Endodermal cell (in vitro differentiated cells): ENCODE measurements around the gene OSCP1. TPM values are rescaled to one million over a fixed set of nuclear protein-coding genes. Genes with fewer than 3 reads are reported as not detected.
"Not testable (repeated sequence)": the region's sequence is repeated elsewhere in the genome, so short reads cannot be mapped to it uniquely, and the experiment has no call there.

Experiments
- DNase-seq: peaks from one replicate; pipeline ENCODE4 v3.0.0-alpha.2; 2017
- H3K27ac ChIP-seq: 2 replicates; pipeline ENCODE4 v1.5.1; 2013; ENCODE audit warnings: mild to moderate bottlenecking, low read depth, low read length, moderate library complexity
- H3K27me3 ChIP-seq: 2 replicates; pipeline ENCODE4 v1.6.1; 2013; ENCODE audit warnings: mild to moderate bottlenecking, low read length, moderate library complexity; ENCODE audit not compliant: insufficient read depth, control insufficient read depth, poor library complexity, severe bottlenecking
- H3K36me3 ChIP-seq: 2 replicates; pipeline ENCODE4 v1.7.0; 2013; ENCODE audit warnings: mild to moderate bottlenecking, low read length, moderate library complexity; ENCODE audit not compliant: control insufficient read depth, insufficient read depth
- H3K4me1 ChIP-seq: one replicate; pipeline ENCODE4 v1.7.0; 2013; ENCODE audit warnings: low read length; ENCODE audit not compliant: control insufficient read depth, insufficient read depth
- H3K4me3 ChIP-seq: 2 replicates; pipeline ENCODE4 v1.5.1; 2013; ENCODE audit warnings: mild to moderate bottlenecking, low read length, moderate library complexity
- H3K9ac ChIP-seq: 2 replicates; pipeline ENCODE4 v1.6.1; 2013; ENCODE audit warnings: mild to moderate bottlenecking, low read length, moderate library complexity; ENCODE audit not compliant: poor library complexity, severe bottlenecking; ENCODE audit errors: extremely low read depth
- H3K9me3 ChIP-seq: 2 replicates; pipeline ENCODE4 v1.6.1; 2013; ENCODE audit warnings: mild to moderate bottlenecking, low read length, moderate library complexity; ENCODE audit not compliant: control insufficient read depth
- H3K27ac Mint-ChIP-seq: 2 replicates; pipeline ENCODE4 v1.8.0; 2020; ENCODE audit warnings: mixed read lengths
- H3K27me3 Mint-ChIP-seq: 2 replicates; pipeline ENCODE4 v1.8.0; 2021; ENCODE audit warnings: mild to moderate bottlenecking, mixed read lengths; ENCODE audit not compliant: insufficient read depth
- H3K36me3 Mint-ChIP-seq: 2 replicates; pipeline ENCODE4 v1.8.0; 2020; ENCODE audit warnings: low read depth, mixed read lengths
- H3K4me1 Mint-ChIP-seq: 2 replicates; pipeline ENCODE4 v1.8.0; 2020; ENCODE audit warnings: mixed read lengths
- H3K4me3 Mint-ChIP-seq: 2 replicates; pipeline ENCODE4 v1.8.0; 2020; ENCODE audit warnings: mild to moderate bottlenecking, moderate library complexity, mixed read lengths
- H3K9me3 Mint-ChIP-seq: 2 replicates; pipeline ENCODE4 v1.8.0; 2020; ENCODE audit warnings: mild to moderate bottlenecking, mixed read lengths
- WGBS, 2 experiments: methylation state at CpG; one replicate each; pipeline versions ENCODE4 v1.1.5 to v1.1.7; 2013; ENCODE audit warnings: missing lambda C conversion rate in 2 of 2, mixed read lengths in 1 of 2; ENCODE audit not compliant: insufficient coverage in 1 of 2, insufficient read length in 1 of 2; 5-methylcytosine and 5-hydroxymethylcytosine counted together
- total RNA-seq, 2 donors: library from RNA; stranded (reverse); fragmentation: NEBNext Ultra II Directional in 1 of 2; extraction: Animal tissue kit (Norgen Biotek cat#: 25700) in 1 of 2; gene quantifications; 2 replicates in 1 of 2; 3 replicates in 1 of 2; pipeline ENCODE4 v1.2.1, GENCODE V29; 2021
- TF ChIP-seq, protein P1 (sequence below): fragments of 200-600 bp; sonication (generic); conservative IDR thresholded peaks from 2 replicates; pipeline ENCODE4 v1.5.0; 2021; ENCODE audit warnings: antibody characterized with exemption, mild to moderate bottlenecking

Gene OSCP1
- total RNA-seq, 2 donors from 2014 or later, result 9.6 to 10.5 TPM

DNA sequence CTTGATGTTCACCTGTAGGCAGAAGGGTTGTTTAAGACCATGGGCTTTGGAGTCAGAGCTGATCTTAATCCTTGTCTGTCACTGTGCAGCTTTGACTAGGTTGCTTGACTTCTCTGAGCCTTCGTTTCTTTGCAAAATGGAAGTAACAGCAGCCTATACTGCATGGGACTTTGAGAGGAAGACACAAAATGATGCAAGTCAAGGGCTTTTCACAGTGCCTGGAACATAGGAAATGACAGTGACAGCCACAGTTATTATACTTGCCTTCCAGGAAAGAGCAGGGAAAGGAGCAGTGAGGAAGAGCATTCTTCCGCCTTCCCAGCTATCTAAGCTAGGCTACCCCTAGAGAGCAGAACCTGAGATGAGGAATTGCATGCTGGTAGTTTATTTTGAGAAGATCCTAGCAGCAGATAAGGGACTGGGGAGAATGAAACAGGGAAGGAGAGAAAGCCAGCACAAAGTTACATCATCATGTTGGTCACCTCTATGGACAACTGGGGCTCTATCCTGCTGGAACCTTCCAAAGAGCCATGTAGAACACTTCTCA is 29.3 kb upstream of the OSCP1 start:
- Mint-ChIP-seq H3K27me3 (peaks cover 14% of the 10 kb centered on the region), H3K36me3 (no peaks in the 10 kb centered on the region), H3K4me3 (no peak overlapping the region), H3K27ac (no peak overlapping the region), H3K9me3 (no peaks in the 10 kb centered on the region), H3K4me1 (peaks cover 16% of the 10 kb centered on the region)
- Histone ChIP-seq H3K9me3 (no peaks in the 10 kb centered on the region), H3K9ac (no peak overlapping the region), H3K27ac (no peak overlapping the region), H3K27me3 (no peaks in the 10 kb centered on the region), H3K4me3 (no peak overlapping the region), H3K4me1 (peaks cover 11% of the 10 kb centered on the region), H3K36me3 (no peaks in the 10 kb centered on the region)
- no peak for DNase-seq
- TF ChIP-seq, protein P1, sequence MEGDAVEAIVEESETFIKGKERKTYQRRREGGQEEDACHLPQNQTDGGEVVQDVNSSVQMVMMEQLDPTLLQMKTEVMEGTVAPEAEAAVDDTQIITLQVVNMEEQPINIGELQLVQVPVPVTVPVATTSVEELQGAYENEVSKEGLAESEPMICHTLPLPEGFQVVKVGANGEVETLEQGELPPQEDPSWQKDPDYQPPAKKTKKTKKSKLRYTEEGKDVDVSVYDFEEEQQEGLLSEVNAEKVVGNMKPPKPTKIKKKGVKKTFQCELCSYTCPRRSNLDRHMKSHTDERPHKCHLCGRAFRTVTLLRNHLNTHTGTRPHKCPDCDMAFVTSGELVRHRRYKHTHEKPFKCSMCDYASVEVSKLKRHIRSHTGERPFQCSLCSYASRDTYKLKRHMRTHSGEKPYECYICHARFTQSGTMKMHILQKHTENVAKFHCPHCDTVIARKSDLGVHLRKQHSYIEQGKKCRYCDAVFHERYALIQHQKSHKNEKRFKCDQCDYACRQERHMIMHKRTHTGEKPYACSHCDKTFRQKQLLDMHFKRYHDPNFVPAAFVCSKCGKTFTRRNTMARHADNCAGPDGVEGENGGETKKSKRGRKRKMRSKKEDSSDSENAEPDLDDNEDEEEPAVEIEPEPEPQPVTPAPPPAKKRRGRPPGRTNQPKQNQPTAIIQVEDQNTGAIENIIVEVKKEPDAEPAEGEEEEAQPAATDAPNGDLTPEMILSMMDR, result no peak
- 95 to 97% methylated on average over 2 of the region's 2 CpGs for WGBS, 2 experiments

DNA sequence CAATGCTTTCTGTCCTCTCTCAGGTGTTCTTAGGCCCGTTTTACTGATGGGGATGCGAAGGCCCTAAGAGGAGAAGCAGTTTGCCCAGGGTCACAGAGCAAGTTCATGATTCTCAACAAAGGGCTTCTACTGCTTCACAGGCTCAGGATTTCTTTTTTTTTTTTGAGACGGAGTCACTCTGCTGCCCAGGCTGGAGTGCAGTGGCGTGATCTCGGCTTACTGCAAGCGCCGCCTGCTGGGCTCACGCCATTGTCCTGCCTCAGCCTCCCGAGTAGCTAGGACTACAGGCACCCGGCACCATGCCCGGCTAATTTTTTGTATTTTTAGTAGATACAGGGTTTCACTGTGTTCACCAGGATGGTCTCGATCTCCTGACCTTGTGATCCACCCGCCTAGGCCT is 27.4 kb upstream of the OSCP1 start:
- Mint-ChIP-seq H3K27me3 (peaks cover 23% of the 10 kb centered on the region), H3K4me1 (peaks cover 16% of the 10 kb centered on the region), H3K27ac (peak overlapping the region; percentile 18)
- H3K9me3 ChIP-seq, H3K4me3 Mint-ChIP-seq, H3K27me3 ChIP-seq, H3K27ac ChIP-seq, H3K9ac ChIP-seq, H3K9me3 Mint-ChIP-seq, H3K36me3 Mint-ChIP-seq, H3K4me3 ChIP-seq, H3K36me3 ChIP-seq: not testable (repeated sequence)
- TF ChIP-seq, protein P1, result peak; percentile 46
- H3K4me1 ChIP-seq, result peaks cover 11% of the 10 kb centered on the region
- DNase-seq, result peak; percentile 68
- WGBS, 2 experiments, result 82 to 91% methylated on average over 13 of the region's 13 CpGs

DNA sequence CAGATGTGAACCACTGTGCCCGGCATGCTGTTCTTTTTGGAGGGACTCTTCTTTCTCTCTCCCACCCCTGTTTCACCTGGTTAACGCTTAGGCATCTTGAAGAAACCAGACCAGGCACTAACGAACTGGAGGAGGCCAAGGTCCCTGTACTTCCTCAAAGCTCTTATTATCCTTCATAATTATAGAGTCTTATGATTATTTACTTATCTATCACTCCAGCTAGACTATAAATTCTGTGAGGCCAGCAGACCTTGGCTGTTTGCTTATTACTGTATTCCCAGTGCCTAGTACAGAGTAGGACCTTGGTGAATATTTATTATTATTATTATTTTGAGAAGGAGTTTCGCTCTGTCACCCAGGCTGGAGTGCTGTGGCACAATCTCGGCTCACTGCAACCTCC is 26.7 kb upstream of the OSCP1 start:
- Histone ChIP-seq H3K9me3 (no peaks in the 10 kb centered on the region), H3K4me3 (no peak overlapping the region), H3K9ac (no peak overlapping the region), H3K27ac (no peak overlapping the region), H3K4me1 (peaks cover 6% of the 10 kb centered on the region), H3K36me3 (no peaks in the 10 kb centered on the region), H3K27me3 (no peaks in the 10 kb centered on the region)
- Mint-ChIP-seq H3K36me3 (no peaks in the 10 kb centered on the region), H3K4me3 (no peak overlapping the region), H3K27ac (no peak overlapping the region), H3K4me1 (peaks cover 11% of the 10 kb centered on the region), H3K27me3 (peaks cover 23% of the 10 kb centered on the region), H3K9me3 (no peaks in the 10 kb centered on the region)
- DNase-seq, result no peak
- WGBS, 2 experiments, result 91 to 100% methylated on average over 2 to 5 of the region's 5 CpGs
- TF ChIP-seq, protein P1, result no peak
